Subcutaneous abdominal adipose tissue (tissue), 5 donors: Measurements from ENCODE around the gene LYRM4.

Source experiments
- H3K27ac ChIP-seq: one replicate; pipeline ENCODE4 v1.7.0; 2013; ENCODE audit warnings: low read depth, mild to moderate bottlenecking, inconsistent platforms, low read length, moderate library complexity
- H3K27me3 ChIP-seq, 5 donors: one replicate each; pipeline ENCODE4 v1.7.0; 2013; ENCODE audit warnings: low read length in 5 of 5, inconsistent platforms in 1 of 5; ENCODE audit not compliant: control insufficient read depth in 5 of 5, insufficient read depth in 4 of 5
- H3K36me3 ChIP-seq, 5 donors: one replicate each; pipeline ENCODE4 v1.7.0; 2013; ENCODE audit warnings: low read length in 5 of 5; ENCODE audit not compliant: control insufficient read depth in 5 of 5, insufficient read depth in 5 of 5
- H3K4me1 ChIP-seq, 5 donors: one replicate each; pipeline ENCODE4 v1.7.0; 2013; ENCODE audit warnings: low read length in 5 of 5, mild to moderate bottlenecking in 3 of 5, moderate library complexity in 1 of 5; ENCODE audit not compliant: control insufficient read depth in 5 of 5, insufficient read depth in 5 of 5
- H3K4me3 ChIP-seq, 5 donors: one replicate each; pipeline ENCODE4 v1.7.0; 2013; ENCODE audit warnings: low read length in 5 of 5, low read depth in 1 of 5
- H3K9ac ChIP-seq, 5 donors: one replicate each; pipeline ENCODE4 v1.7.0; 2013; ENCODE audit warnings: low read length in 5 of 5, mild to moderate bottlenecking in 4 of 5, moderate library complexity in 3 of 5
- H3K9me3 ChIP-seq, 5 donors: one replicate each; pipeline ENCODE4 v1.7.0; 2013; ENCODE audit warnings: low read length in 5 of 5; ENCODE audit not compliant: control insufficient read depth in 5 of 5
- donor health status: healthy.
- donor health status: healthy.
- donor health status: healthy.
- donor health status: healthy.
- donor health status: healthy.

The LYRM4 gene

GRCh38 chr6:5081955-5082354, 178.8 kb downstream of the LYRM4 start:
- Histone ChIP-seq H3K4me1 (peaks cover 0 to 34% (median 25%) of the 10 kb centered on the region in 5 donors), H3K36me3 (no peaks in the 10 kb centered on the region), H3K27ac (no peak overlapping the region), H3K9ac (no peak overlapping the region), H3K27me3 (no peaks in the 10 kb centered on the region), H3K9me3 (no peaks in the 10 kb centered on the region), H3K4me3 (no peak overlapping the region)

GRCh38 chr6:5081182-5081581, 179.6 kb downstream of the LYRM4 start:
- H3K36me3 ChIP-seq, result no peaks in the 10 kb centered on the region
- peaks cover 0 to 26% (median 20%) of the 10 kb centered on the region in 5 donors for H3K4me1 ChIP-seq
- H3K9me3 ChIP-seq, result no peaks in the 10 kb centered on the region
- no peak overlapping the region for H3K4me3 ChIP-seq
- H3K27me3 ChIP-seq, result no peaks in the 10 kb centered on the region
- no peak overlapping the region for H3K27ac ChIP-seq
- H3K9ac ChIP-seq, result no peak overlapping the region

GRCh38 chr6:5080574-5080973, 180.2 kb downstream of the LYRM4 start:
- H3K9ac ChIP-seq, result no peak overlapping the region
- H3K9me3 ChIP-seq, result no peaks in the 10 kb centered on the region
- H3K36me3 ChIP-seq, result no peaks in the 10 kb centered on the region
- no peak overlapping the region for H3K4me3 ChIP-seq
- H3K27me3 ChIP-seq, result no peaks in the 10 kb centered on the region
- H3K27ac ChIP-seq, result no peak overlapping the region
- H3K4me1 ChIP-seq, result peaks cover 0 to 20% (median 14%) of the 10 kb centered on the region in 5 donors

- no peak overlapping the region for H3K4me3 ChIP-seq
- H3K27me3 ChIP-seq, result no peaks in the 10 kb centered on the region
- H3K9ac ChIP-seq, result no peak overlapping the region
- H3K9me3 ChIP-seq, result no peaks in the 10 kb centered on the region
- H3K4me1 ChIP-seq, result peaks cover 0 to 11% (median 5%) of the 10 kb centered on the region in 5 donors
- H3K27ac ChIP-seq, result no peak overlapping the region
- H3K36me3 ChIP-seq, result no peaks in the 10 kb centered on the region
Measured at GRCh38 chr6:5079692-5080091, 181.1 kb downstream of the LYRM4 start.

GRCh38 chr6:5078121-5078669, 182.6 kb downstream of the LYRM4 start:
- Histone ChIP-seq H3K4me3 (no peak overlapping the region), H3K9ac (no peak overlapping the region), H3K27ac (no peak overlapping the region), H3K9me3 (no peaks in the 10 kb centered on the region), H3K27me3 (no peaks in the 10 kb centered on the region), H3K36me3 (no peaks in the 10 kb centered on the region), H3K4me1 (peaks cover 0 to 4% (median 0%) of the 10 kb centered on the region in 5 donors)

GRCh38 chr6:5076931-5077330, 183.8 kb downstream of the LYRM4 start:
- H3K27ac ChIP-seq, result no peak overlapping the region
- H3K9ac ChIP-seq, result no peak overlapping the region
- H3K4me1 ChIP-seq, result no peaks in the 10 kb centered on the region
- no peak overlapping the region for H3K4me3 ChIP-seq
- no peaks in the 10 kb centered on the region for H3K9me3 ChIP-seq
- H3K27me3 ChIP-seq, result no peaks in the 10 kb centered on the region
- no peaks in the 10 kb centered on the region for H3K36me3 ChIP-seq

GRCh38 chr6:5073992-5074391, 186.8 kb downstream of the LYRM4 start:
- no peak overlapping the region for H3K4me3 ChIP-seq
- no peaks in the 10 kb centered on the region for H3K9me3 ChIP-seq
- no peaks in the 10 kb centered on the region for H3K27me3 ChIP-seq
- H3K36me3 ChIP-seq, result no peaks in the 10 kb centered on the region
- no peak overlapping the region for H3K9ac ChIP-seq
- no peaks in the 10 kb centered on the region for H3K4me1 ChIP-seq
- H3K27ac ChIP-seq, result no peak overlapping the region

GRCh38 chr6:5072440-5072839, 188.3 kb downstream of the LYRM4 start:
- Histone ChIP-seq H3K9ac (no peak overlapping the region), H3K27ac (no peak overlapping the region)

GRCh38 chr6:5071216-5071615, 189.5 kb downstream of the LYRM4 start:
- H3K9me3 ChIP-seq, result peaks cover 0 to 8% (median 6%) of the 10 kb centered on the region in 5 donors
- H3K4me3 ChIP-seq, result no peak overlapping the region
- H3K9ac ChIP-seq, result no peak overlapping the region
- H3K27me3 ChIP-seq, result no peaks in the 10 kb centered on the region
- no peaks in the 10 kb centered on the region for H3K4me1 ChIP-seq
- H3K27ac ChIP-seq, result no peak overlapping the region
- H3K36me3 ChIP-seq, result no peaks in the 10 kb centered on the region

More at GRCh38 chr6:5072440-5072839, 188.3 kb downstream of the LYRM4 start:
- Histone ChIP-seq H3K4me3 (no peak overlapping the region), H3K27me3 (no peaks in the 10 kb centered on the region), H3K9me3 (peaks cover 0 to 2% (median under 1%) of the 10 kb centered on the region in 5 donors), H3K4me1 (no peaks in the 10 kb centered on the region), H3K36me3 (no peaks in the 10 kb centered on the region)

GRCh38 chr6:5068153-5068751, 192.5 kb downstream of the LYRM4 start:
- Histone ChIP-seq H3K27me3 (no peaks in the 10 kb centered on the region), H3K36me3 (no peaks in the 10 kb centered on the region), H3K4me1 (no peaks in the 10 kb centered on the region), H3K9ac (no peak overlapping the region), H3K9me3 (peaks cover 0 to 8% (median 6%) of the 10 kb centered on the region in 5 donors), H3K27ac (no peak overlapping the region), H3K4me3 (no peak overlapping the region)
